ENCODE measurements around the gene COX7A2.

COX7A2 gene

GRCh38 chr6:75201901-75202672 is 41.5 kb downstream of the COX7A2 start:
- in situ Hi-C loops (cut with HindIII; ENCODE audit: low pct_ligation_motif_present, low sequenced_read_pairs): no loop called here
- DNase-seq: peak; percentile 5
- H3K4me3 ChIP-seq (ENCODE audit: low read depth, low read length): peak overlapping the region; percentile 58
- H3K36me3 ChIP-seq (replicated peaks): no peaks in the 10 kb centered on the region
- peak overlapping the region; percentile 22 for H3K27ac ChIP-seq
- TF ChIP-seq, protein P1, sequence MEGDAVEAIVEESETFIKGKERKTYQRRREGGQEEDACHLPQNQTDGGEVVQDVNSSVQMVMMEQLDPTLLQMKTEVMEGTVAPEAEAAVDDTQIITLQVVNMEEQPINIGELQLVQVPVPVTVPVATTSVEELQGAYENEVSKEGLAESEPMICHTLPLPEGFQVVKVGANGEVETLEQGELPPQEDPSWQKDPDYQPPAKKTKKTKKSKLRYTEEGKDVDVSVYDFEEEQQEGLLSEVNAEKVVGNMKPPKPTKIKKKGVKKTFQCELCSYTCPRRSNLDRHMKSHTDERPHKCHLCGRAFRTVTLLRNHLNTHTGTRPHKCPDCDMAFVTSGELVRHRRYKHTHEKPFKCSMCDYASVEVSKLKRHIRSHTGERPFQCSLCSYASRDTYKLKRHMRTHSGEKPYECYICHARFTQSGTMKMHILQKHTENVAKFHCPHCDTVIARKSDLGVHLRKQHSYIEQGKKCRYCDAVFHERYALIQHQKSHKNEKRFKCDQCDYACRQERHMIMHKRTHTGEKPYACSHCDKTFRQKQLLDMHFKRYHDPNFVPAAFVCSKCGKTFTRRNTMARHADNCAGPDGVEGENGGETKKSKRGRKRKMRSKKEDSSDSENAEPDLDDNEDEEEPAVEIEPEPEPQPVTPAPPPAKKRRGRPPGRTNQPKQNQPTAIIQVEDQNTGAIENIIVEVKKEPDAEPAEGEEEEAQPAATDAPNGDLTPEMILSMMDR (IDR thresholded peaks at IDR 0.05; ENCODE audit: low read depth, low read length, missing control alignments): peak; percentile 33
- H3K27me3 ChIP-seq (replicated peaks): no peaks in the 10 kb centered on the region

GRCh38 chr6:75201021-75201420 is 42.6 kb downstream of the COX7A2 start:
- no peak for DNase-seq
- H3K27me3 ChIP-seq (replicated peaks): no peaks in the 10 kb centered on the region
- H3K27ac ChIP-seq: no peak overlapping the region
- in situ Hi-C loops (cut with HindIII; ENCODE audit: low pct_ligation_motif_present, low sequenced_read_pairs): no loop called here
- TF ChIP-seq, protein P1 (IDR thresholded peaks at IDR 0.05; ENCODE audit: low read depth, low read length, missing control alignments): no peak
- H3K36me3 ChIP-seq (replicated peaks): no peaks in the 10 kb centered on the region
- H3K4me3 ChIP-seq (ENCODE audit: low read depth, low read length): no peak overlapping the region

- Histone ChIP-seq H3K27ac (no peak overlapping the region), H3K36me3 (replicated peaks) (no peaks in the 10 kb centered on the region), H3K27me3 (replicated peaks) (no peaks in the 10 kb centered on the region), H3K4me3 (ENCODE audit: low read depth, low read length) (no peak overlapping the region)
- no peak for DNase-seq
- TF ChIP-seq, protein P1 (IDR thresholded peaks at IDR 0.05; ENCODE audit: low read depth, low read length, missing control alignments): no peak
- in situ Hi-C loops (cut with HindIII; ENCODE audit: low pct_ligation_motif_present, low sequenced_read_pairs): no loop called here
Observed at GRCh38 chr6:75199889-75200288, 43.7 kb downstream of the COX7A2 start.

DNA sequence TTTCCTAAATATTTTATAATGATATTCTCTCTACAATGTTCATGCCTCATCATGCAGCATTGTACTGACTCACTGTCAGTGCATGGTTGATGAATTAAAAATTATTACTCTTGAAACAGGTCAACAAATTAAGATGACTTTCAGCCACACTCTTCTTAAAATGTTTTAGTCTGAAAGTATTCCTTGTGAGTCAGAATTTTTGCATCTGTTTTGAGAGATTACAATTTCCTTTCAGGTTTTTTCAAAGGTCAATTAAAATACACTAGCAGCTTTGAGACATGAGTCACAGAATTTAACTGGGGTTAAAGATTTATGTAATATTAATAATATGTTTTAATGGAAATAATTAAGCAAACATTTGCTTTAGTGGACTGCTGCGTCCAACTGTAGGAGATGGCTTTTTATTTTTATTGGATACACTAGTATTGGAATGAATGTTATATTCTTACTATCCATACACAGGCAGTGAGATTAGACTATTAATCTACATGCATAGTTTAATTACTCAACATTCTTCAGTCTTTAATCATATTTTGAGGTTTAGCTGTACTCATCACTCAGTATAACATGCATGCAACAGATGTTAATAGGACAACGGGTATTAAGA is 47.4 kb downstream of the COX7A2 start:
- H3K4me3 ChIP-seq (ENCODE audit: low read depth, low read length): no peak overlapping the region
- peak; percentile 15 for DNase-seq
- peaks cover 6% of the 10 kb centered on the region for H3K36me3 ChIP-seq (replicated peaks)
- TF ChIP-seq, protein P1 (IDR thresholded peaks at IDR 0.05; ENCODE audit: low read depth, low read length, missing control alignments): no peak
- H3K27me3 ChIP-seq (replicated peaks): no peaks in the 10 kb centered on the region
- in situ Hi-C loops (cut with HindIII; ENCODE audit: low pct_ligation_motif_present, low sequenced_read_pairs): no loop called here
- H3K27ac ChIP-seq: peak overlapping the region; percentile 59

DNA sequence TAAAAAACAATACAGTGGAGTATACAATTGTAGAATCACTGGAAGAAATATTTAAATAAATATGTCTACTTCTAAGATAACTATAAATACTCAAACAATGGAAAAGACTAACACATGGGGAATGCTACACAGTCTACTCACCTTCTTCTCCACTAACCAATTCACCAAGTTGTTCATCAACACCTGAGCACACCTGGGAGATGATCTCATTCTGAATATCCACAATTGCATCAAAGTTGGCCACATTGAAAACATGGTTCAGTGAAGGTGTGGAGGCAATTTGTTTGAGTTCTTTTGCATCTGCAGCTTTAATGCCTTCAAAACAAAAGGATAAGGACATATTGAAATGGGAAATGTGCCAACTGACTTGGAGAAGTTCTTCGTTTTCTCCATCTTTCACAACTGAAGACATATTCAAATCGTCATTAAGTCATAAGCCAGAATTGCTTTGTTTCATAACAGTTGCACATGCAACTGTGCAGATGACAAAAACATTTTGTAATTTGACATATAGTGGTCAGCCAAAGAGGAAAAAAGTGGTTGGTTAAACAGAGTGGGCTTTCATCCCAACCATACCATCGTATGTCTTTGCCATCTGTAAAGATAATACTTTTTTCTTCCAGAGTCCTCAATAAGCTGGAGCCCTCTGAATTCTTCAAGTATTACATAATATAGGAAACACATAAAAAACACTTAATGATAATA is 55.2 kb downstream of the COX7A2 start:
- TF ChIP-seq, protein P1 (IDR thresholded peaks at IDR 0.05; ENCODE audit: low read depth, low read length, missing control alignments): no peak
- no peak overlapping the region for H3K27ac ChIP-seq

More for the DNA sequence above, 55.2 kb downstream of the COX7A2 start:
- no peaks in the 10 kb centered on the region for H3K27me3 ChIP-seq (replicated peaks)
- in situ Hi-C loops (cut with HindIII; ENCODE audit: low pct_ligation_motif_present, low sequenced_read_pairs): no loop called here
- H3K4me3 ChIP-seq (ENCODE audit: low read depth, low read length): no peak overlapping the region
- no peak for DNase-seq
- peaks cover 6% of the 10 kb centered on the region for H3K36me3 ChIP-seq (replicated peaks)

All from brain microvascular endothelial cell (primary cell).